ENCODE data around the gene ZNF492.

DNA sequence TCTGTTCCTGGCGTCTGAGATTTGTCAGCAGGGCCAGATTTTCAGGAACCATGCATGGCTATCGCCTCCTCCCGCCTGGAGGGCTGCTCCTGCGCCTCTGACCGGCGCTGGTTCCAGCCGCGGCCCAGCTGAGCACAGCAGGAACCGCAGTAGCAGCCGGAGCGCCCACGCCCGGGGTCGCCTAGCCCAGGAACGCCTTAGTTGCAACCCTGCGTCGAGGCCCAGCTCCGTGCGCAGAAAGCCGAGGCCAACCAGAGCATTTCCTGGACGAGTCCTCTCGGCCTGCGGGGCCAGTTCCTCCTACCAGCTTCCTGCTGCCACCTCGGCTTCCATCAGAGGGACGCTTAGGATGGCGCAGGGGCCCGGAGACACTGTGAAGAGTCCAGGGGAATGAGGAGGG lies 74.9 kb downstream of the ZNF492 start:
- TF ChIP-seq JUND (IDR thresholded peaks at IDR 0.05) (no peak), TAF1 (IDR thresholded peaks at IDR 0.05; ENCODE audit: borderline replicate concordance, low read depth, low read length) (no peak), NFIC (IDR thresholded peaks at IDR 0.05; ENCODE audit: borderline replicate concordance) (no peak), FOXJ3 (CRISPR knock-in tag; IDR thresholded peaks at IDR 0.05) (no peak), EP300 (IDR thresholded peaks at IDR 0.05; ENCODE audit: borderline replicate concordance in 1 of 2, low read depth in 1 of 2, low read length in 1 of 2) (no peak), POLR2AphosphoS5 (IDR thresholded peaks at IDR 0.05; ENCODE audit: low read depth, low read length) (no peak), NRF1 (IDR thresholded peaks at IDR 0.05; ENCODE audit: low read depth, low read length) (no peak), GABPA (IDR thresholded peaks at IDR 0.05; ENCODE audit: low read depth) (no peak), TEAD4 (IDR thresholded peaks at IDR 0.05; ENCODE audit: borderline replicate concordance, insufficient read depth) (no peak), TCF12 (IDR thresholded peaks at IDR 0.05) (no peak)
- TF ChIP-seq, protein P1, sequence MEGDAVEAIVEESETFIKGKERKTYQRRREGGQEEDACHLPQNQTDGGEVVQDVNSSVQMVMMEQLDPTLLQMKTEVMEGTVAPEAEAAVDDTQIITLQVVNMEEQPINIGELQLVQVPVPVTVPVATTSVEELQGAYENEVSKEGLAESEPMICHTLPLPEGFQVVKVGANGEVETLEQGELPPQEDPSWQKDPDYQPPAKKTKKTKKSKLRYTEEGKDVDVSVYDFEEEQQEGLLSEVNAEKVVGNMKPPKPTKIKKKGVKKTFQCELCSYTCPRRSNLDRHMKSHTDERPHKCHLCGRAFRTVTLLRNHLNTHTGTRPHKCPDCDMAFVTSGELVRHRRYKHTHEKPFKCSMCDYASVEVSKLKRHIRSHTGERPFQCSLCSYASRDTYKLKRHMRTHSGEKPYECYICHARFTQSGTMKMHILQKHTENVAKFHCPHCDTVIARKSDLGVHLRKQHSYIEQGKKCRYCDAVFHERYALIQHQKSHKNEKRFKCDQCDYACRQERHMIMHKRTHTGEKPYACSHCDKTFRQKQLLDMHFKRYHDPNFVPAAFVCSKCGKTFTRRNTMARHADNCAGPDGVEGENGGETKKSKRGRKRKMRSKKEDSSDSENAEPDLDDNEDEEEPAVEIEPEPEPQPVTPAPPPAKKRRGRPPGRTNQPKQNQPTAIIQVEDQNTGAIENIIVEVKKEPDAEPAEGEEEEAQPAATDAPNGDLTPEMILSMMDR (IDR thresholded peaks at IDR 0.05), result no peak
- TF ChIP-seq, protein P2, sequence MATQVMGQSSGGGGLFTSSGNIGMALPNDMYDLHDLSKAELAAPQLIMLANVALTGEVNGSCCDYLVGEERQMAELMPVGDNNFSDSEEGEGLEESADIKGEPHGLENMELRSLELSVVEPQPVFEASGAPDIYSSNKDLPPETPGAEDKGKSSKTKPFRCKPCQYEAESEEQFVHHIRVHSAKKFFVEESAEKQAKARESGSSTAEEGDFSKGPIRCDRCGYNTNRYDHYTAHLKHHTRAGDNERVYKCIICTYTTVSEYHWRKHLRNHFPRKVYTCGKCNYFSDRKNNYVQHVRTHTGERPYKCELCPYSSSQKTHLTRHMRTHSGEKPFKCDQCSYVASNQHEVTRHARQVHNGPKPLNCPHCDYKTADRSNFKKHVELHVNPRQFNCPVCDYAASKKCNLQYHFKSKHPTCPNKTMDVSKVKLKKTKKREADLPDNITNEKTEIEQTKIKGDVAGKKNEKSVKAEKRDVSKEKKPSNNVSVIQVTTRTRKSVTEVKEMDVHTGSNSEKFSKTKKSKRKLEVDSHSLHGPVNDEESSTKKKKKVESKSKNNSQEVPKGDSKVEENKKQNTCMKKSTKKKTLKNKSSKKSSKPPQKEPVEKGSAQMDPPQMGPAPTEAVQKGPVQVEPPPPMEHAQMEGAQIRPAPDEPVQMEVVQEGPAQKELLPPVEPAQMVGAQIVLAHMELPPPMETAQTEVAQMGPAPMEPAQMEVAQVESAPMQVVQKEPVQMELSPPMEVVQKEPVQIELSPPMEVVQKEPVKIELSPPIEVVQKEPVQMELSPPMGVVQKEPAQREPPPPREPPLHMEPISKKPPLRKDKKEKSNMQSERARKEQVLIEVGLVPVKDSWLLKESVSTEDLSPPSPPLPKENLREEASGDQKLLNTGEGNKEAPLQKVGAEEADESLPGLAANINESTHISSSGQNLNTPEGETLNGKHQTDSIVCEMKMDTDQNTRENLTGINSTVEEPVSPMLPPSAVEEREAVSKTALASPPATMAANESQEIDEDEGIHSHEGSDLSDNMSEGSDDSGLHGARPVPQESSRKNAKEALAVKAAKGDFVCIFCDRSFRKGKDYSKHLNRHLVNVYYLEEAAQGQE (IDR thresholded peaks at IDR 0.05; ENCODE audit: low read depth, low read length), result no peak
- TF ChIP-seq, protein P3, sequence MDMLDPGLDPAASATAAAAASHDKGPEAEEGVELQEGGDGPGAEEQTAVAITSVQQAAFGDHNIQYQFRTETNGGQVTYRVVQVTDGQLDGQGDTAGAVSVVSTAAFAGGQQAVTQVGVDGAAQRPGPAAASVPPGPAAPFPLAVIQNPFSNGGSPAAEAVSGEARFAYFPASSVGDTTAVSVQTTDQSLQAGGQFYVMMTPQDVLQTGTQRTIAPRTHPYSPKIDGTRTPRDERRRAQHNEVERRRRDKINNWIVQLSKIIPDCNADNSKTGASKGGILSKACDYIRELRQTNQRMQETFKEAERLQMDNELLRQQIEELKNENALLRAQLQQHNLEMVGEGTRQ (IDR thresholded peaks at IDR 0.05; ENCODE audit: borderline replicate concordance, low read depth, low read length), result no peak
- TF ChIP-seq, protein P4, sequence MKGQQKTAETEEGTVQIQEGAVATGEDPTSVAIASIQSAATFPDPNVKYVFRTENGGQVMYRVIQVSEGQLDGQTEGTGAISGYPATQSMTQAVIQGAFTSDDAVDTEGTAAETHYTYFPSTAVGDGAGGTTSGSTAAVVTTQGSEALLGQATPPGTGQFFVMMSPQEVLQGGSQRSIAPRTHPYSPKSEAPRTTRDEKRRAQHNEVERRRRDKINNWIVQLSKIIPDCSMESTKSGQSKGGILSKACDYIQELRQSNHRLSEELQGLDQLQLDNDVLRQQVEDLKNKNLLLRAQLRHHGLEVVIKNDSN (IDR thresholded peaks at IDR 0.05; ENCODE audit: borderline replicate concordance, low read depth), result no peak
